Sigmoid colon (tissue), 4 donors: ENCODE measurements around the gene DPT.

ENCODE experiments used
- EP300 ChIP-seq, 4 donors: sonication (generic); formaldehyde crosslinking; IDR thresholded peaks; one replicate each; pipeline ENCODE4 v1.6.1; 2017; ENCODE audit warnings: antibody characterized with exemption in 4 of 4
- POLR2A ChIP-seq, 2 donors: fragments of 450-650 bp; IDR thresholded peaks; one replicate each; pipeline ENCODE4 v1.6.1; 2016; ENCODE audit warnings: antibody characterized with exemption in 2 of 2, mild to moderate bottlenecking in 2 of 2, moderate library complexity in 2 of 2
- TF ChIP-seq, protein P1 (sequence below), 4 experiments: fragments of 450-650 bp in 3 of 4; fragments of 200-600 bp in 1 of 4; IDR thresholded peaks; one replicate each; pipeline ENCODE4 v1.5.1; 2016 to 2019; ENCODE audit warnings: antibody characterized with exemption in 4 of 4, mild to moderate bottlenecking in 3 of 4, moderate library complexity in 2 of 4

DNA sequence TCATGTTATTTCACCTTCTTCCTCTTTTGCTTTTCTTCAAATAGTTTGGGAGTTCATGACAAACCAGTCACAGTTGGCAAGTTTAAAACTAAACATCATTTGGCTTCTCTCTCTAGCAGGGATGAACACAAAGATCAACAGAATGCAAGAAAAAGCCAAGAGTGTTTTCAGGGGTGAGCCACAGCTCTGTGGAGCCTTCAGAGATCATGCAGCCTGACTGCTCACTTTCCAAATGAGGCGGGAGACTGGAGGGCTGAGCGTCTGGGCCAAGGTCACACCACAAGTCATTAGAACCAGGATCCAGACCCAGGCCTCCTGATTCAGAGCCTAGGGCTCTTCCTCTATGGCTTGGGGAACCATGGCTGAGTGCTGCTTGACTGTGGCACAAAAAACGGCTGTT is 2.7 kb downstream of the DPT start:
- TF ChIP-seq, protein P1, sequence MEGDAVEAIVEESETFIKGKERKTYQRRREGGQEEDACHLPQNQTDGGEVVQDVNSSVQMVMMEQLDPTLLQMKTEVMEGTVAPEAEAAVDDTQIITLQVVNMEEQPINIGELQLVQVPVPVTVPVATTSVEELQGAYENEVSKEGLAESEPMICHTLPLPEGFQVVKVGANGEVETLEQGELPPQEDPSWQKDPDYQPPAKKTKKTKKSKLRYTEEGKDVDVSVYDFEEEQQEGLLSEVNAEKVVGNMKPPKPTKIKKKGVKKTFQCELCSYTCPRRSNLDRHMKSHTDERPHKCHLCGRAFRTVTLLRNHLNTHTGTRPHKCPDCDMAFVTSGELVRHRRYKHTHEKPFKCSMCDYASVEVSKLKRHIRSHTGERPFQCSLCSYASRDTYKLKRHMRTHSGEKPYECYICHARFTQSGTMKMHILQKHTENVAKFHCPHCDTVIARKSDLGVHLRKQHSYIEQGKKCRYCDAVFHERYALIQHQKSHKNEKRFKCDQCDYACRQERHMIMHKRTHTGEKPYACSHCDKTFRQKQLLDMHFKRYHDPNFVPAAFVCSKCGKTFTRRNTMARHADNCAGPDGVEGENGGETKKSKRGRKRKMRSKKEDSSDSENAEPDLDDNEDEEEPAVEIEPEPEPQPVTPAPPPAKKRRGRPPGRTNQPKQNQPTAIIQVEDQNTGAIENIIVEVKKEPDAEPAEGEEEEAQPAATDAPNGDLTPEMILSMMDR (IDR thresholded peaks at IDR 0.05), result no peak
- TF ChIP-seq EP300 (IDR thresholded peaks at IDR 0.05), result no peak
- no peak for TF ChIP-seq POLR2A (IDR thresholded peaks at IDR 0.05)
